Fibroblast of skin of back (primary cell): Measurements from ENCODE around the gene UBE2F. TPM values are rescaled to one million over a fixed set of nuclear protein-coding genes. Genes with fewer than 3 reads are reported as not detected.

ENCODE experiments used
- DNase-seq: peaks from one replicate; pipeline ENCODE4 v3.0.0-alpha.2; 2013
- polyA plus RNA-seq, 2 experiments: library from polyadenylated mRNA; unstranded; fragments of 120-200 nt; gene quantifications; one replicate each; pipeline ENCODE4 v1.2.1, GENCODE V29; 2013; ENCODE audit not compliant: insufficient read length in 2 of 2

UBE2F gene, protein sequence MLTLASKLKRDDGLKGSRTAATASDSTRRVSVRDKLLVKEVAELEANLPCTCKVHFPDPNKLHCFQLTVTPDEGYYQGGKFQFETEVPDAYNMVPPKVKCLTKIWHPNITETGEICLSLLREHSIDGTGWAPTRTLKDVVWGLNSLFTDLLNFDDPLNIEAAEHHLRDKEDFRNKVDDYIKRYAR
- 67.6 TPM for polyA plus RNA-seq (2013, experiment 1 of 2; ENCODE audit: insufficient read length)
- 68.5 TPM for polyA plus RNA-seq (2013, experiment 2 of 2; ENCODE audit: insufficient read length)

DNA sequence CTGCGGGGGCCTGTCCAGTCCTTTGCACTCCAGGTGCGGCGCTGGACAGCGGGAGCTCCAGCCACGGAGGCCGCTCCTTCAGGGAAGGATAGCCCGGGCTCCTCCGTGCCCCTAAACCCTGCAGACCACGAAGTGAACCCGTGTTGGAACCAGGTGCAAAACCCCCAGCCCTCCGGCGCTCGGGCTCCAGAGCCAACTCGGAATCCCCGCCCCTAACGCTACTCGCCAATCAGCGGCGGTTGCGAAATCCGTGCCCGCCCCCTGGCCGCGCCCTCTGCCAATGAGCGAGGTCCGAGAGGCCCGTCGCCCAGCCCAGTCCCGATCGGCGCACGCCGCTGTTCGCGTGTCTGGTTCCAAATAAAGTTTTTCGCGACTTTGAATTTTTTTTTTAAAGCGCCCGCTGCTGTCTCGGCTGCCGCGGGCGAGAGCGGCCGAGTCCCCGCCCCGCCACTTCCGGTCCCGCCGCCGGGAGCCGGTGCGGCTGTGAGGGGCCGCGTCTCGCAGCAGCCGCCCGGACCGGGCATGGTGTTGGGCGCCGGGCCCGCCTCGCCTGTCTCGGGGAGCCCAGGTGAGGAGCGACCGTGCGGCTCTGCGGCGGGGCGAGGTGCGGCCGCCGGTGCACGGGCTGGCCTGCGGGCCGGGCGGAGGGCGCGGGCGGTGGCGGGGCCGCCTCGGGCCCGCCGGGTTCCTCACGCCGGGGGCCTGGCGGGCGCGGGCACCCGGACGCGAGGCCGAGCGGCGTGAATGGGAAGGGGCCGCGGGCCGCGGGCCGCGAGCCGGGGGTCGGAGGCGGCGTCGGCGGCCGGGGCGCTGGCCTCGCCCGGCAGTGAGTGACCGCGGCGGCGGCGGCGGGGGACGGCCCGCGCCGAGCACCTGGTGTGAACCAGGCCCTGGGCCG lies at the start of gene UBE2F:
UBE2F (plus strand) TSS at position 450 of the 898 bp plus-strand sequence. CDS start 6,094 bp downstream, outside the sequence.
- peak; percentile 96 for DNase-seq

DNA sequence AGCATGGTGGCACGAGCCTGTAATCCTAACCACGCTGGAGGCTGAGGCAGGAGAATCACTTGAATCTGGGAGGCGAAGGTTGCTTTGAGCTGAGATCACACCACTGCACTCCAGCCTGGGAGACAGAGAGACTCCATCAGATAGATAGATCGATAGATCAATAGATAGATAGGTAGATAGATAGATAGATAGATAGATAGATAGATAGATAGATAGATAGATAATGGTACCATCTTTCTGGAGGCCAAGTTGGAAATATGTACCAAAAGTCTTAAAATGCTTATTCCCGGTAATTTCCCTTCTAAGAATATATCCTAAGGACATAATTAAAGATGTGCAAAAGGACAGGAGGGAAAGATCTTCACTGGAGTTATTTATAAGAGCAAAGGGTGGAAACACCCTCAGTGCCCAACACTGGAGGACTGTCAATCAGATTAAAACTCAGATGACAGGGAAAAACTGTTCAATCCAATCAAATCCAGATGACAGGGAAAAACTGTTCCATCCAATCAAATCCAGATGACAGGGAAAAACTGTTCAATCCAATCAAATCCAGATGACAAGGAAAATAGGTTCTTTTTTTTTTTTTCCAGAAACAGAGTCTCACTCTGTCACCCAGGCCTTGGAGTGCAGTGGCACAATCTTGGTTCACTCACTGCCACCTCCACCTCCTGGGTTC lies 49.0 kb upstream of the UBE2F start:
- DNase-seq: no peak

DNA sequence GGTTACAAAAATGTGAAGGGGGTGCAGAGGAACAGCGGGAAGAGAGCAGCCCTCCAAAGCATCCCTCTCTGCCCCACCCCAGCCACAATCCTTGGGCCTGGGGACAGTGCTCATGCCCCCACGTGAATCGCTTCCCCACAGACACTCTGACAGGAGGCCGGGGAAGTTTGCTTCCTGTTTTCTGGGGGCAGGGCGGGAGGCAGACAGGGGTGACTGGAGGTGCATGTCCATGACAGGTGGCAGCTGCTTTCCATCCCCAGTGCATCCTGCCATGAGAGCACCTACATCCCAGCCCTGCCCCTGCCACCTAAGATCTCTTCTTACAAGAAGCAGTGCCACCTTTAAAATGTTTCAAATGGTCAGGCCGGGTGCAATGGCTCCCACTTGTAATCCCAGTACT lies 47.2 kb upstream of the UBE2F start:
- no peak for DNase-seq

DNA sequence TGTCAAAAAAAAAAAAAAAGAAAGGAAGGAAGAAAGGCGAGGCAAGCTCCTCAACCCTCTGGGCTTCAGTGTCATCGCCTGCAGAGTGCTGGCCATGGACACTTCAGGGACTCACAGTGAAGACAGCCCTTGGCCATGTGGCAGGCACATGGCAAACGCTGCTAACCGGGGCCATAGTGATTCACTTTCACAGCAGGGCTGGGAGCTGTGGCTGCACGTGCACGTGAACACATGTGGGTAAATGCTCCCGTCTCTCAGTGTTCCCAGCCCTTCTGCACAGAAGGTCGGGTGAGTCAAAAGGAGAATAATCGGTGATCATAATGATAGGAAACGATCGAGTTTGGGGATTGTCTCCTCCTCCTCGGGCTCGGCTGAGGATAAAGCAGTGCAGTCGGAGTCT lies 46.1 kb upstream of the UBE2F start:
- DNase-seq: peak; percentile 50

DNA sequence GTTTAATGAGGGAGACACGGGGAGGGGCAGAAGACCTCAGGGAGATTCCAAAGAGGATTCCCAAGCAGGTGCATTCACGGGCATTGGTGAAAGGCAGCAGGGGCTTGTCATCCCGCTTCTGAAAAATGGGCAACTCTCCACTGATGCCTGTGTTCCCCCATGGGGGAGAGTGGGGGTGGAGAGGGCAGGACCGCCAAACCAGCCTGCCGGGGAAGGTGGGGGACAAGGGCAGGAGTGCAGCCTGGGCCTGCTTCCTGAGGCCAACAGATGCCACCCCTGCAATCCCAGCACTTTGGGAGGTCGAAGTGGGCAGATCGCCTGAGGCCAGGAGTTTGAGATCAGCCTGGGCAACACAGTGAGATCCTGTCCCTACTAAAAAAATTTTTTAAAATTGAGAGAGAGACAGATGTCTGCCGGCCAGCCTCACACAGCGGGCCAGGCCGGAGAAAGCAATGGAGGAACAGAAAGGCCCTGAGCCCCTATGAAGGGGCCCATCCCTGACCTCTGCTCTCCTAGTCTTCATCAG lies 44.8 kb upstream of the UBE2F start:
- DNase-seq: no peak

DNA sequence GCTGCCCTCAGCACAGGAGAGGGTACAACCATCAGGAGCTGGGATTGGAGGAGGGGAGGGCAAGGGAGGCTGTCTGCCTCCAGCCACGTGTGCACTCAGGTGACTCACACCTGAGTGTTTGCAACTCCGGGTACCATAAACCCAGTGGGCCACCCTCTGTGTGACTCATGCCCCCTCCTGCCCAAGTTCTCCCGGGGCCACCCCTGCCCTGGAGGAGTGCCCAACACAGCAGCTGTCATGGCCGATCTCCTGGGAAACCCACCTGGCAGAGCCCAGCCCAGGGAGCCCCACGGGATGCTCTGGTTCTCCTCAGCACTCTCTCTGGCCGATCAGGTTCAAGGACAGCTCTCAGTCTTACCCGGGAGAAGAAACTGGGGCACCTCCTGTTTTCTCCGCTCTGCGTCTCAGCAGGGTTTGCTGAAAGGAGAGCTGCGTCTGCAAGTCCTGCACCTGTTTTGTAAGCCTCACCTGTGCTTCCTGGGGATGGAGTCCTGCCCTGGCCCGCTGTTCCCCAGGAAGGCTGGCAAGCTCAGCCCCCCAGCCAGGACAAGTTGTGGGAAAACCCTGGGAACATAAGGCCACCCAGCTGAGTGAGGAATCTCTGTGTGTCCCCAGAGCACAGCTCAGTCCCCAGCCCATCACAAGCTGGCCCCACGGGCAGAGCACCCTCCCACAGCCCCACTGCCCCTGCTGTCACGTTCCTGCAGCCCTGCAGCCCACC lies 44.0 kb upstream of the UBE2F start:
- DNase-seq: no peak

DNA sequence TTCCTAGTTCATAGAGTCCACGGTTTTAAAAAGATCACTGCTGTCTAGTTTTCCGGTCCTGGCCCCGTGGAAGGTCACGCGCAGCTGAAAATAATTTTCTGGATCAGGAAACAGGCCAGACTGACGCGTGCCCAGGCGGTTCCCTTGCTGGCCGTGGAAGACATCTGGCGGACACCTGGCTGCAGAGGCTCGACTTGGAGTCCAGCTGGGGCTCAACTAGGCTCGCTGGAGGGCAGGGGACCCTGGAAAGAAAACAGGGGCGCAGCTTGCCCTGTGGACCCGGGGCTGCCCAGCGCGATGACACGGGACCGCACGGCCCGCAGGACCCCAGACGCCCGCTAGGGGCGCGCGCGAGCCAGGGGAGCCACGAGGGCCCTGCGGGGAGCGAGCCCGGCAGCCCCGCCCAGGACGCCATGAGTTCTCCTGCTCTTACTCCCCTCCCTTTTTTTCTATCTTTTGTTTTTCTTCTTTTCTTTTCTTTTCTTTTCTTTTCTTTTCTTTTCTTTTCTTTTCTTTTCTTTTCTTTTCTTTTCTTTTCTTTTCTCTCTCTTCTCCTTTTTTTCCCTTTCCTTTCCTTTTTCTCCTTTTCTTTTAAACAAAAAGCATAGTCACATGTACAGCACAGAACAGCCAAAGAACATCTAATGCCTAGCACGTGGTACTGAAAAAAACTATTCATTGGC lies 43.2 kb upstream of the UBE2F start:
- DNase-seq: peak; percentile 64

DNA sequence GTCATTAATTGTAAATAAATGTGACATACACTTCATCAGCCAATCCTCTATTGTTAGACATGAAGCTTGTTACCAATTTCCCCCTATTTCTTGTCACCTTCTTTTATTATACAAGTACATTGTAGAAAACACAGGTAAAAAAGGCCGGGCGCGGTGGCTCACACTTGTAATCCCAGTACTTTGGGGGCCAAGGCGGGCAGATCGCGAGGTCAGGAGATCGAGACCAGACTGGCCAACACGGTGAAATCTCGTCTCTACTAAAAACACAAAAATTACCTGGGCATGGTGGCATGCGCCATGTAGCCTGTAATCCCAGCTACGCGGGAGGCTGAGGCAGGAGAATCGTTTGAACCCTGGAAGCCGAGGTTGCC lies 42.7 kb upstream of the UBE2F start:
- DNase-seq: no peak

DNA sequence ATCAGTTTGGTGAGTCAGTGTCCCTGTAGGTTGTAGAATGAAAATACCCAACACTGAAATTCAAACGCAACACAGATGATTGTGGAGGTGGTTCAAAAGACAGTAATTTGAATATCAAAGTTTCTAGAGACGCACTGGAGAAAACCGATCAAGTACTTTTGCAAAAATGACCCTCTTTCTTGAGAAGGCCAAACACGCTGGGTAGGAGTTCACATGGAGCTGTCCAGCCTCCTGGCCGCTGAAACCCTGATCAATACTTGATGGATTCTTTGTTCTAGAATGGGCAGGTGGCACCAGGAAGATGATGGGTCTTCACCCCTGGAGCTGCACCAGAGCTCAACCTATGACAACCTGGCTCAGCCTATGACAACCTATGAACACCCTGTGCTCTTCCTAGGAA lies 39.7 kb upstream of the UBE2F start:
- DNase-seq: no peak

DNA sequence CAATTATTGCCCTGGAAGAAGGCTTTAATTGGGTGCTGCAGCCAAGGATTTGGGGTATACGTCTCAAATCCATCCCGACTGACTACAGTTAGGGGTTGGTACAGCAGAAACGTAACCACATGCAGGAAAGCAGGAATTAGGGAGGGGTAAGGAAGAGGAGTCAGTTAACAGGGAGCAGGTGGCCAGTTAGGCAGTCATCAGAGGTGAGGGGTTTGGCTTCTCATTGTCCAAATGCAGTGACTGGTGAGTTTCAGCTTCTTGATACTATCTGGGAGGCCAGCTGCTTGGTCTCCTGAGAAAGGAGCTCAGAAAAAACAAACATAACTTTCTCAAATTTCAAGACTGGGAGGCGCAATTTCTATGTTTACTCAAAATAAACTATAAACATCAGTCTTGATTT lies 38.8 kb upstream of the UBE2F start:
- DNase-seq: no peak

DNA sequence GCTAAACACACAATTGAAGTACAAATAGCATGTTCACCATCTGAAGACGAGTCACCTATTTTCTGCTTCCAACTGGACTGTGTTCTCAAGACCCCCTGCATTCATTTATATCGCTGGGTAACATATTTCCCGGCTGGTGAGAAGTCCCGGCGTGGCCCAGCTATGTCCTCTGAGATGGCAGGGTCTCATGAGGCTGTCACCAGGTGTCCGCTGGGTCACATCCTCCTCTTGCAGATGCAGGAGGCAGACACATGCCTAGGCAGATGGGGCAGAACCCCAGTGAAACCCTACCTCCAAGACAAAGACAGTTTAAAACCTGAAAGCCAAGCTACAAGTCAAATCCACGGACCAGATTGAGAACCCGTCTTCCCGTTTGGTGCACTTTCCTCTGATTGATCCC lies 36.8 kb upstream of the UBE2F start:
- DNase-seq: no peak

DNA sequence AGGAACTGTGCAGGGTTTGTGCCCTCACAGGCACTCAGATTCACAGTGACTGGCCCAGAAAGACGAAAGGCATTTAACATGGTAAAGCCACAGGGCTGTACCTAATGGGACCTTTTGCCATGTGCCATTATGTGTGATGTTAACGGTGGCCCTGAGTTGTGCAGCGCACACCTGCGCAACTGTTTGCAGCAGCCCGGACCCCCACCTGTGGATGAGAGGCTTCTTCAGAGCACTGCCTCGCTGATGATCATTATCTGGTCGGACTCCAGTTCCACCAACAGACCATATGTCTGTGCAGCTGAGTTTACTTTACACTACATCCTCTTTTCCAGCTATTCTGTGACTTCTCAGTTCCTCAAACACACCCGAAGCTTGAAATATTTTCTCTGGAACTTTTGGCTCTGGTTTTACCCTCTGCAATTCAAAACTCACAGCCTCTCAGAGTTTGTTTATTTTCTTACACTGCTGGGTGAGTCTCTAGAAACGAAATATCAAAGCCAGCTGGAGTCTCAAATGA lies 35.6 kb upstream of the UBE2F start:
- peak; percentile 59 for DNase-seq

DNA sequence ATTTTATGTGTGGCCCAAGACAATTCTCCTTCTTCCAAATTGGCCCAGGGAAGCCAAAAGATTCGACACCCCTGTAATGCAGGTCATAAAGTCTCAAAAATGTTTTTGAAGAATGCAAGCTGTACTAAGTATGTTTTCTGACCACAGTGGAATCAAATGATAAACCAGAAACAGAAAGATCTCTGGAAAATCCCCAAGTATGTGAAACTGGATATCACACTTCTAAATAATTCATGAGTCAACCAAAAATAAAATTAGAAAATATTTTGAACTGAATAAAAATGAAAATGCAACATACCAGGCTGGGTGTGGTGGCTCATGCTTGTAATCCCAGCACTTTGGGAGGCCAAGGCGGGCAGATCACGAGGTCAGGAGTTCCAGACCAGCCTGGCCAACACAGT lies 34.1 kb upstream of the UBE2F start:
- peak; percentile 85 for DNase-seq

DNA sequence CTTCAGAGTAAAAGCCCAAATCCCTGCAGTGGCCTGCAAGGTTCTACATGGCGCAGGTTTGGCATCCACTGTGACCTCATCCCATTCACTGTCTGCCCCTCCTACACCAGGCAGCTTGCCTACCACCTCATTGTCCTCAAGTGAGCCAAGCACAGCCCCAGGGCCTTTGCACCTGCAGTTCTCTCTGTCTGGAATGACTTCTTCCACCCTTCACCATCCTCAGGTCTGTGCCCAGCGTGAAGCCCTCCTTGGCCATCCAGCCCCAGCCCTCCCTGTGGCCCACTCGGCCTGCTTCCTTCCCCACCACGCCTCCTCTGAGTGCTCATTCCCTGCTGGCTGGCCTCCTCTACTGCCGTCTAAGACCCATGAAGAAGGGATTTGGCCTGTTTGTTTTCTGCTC lies 32.6 kb upstream of the UBE2F start:
- DNase-seq: no peak

DNA sequence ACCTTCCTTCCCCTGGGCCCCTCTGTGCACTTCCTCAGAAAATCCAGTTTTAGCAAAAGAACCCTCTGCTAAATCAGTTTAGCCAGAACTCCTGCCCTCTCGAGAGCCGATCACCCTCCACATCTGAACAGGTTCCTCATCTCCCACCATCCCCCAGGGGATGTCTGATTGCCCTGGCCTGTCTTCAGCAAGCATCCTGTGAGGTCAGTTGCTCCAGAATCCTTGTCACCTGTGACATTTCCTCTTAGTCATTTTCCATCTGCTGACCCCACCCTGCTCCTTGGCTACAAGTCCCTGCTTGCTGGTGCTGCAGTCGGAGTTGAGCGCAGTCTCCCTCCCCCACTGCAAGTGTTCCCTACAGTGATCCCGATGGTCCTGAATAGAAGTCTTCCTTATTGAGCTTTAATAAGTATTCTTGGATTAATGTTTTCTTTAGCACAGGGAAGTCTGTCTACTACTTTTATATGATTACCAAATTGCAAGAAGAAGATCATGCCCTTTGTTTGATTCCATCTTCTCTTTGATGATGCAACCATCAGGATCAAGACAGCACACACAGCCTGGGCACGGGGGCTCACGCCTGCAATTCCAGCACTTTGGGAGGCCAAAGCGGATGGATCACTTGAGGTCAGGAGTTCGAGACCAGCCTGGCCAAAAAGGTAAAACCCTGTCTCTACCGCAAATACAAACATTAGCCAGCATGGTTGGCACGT lies 30.9 kb upstream of the UBE2F start:
- peak; percentile 16 for DNase-seq

DNA sequence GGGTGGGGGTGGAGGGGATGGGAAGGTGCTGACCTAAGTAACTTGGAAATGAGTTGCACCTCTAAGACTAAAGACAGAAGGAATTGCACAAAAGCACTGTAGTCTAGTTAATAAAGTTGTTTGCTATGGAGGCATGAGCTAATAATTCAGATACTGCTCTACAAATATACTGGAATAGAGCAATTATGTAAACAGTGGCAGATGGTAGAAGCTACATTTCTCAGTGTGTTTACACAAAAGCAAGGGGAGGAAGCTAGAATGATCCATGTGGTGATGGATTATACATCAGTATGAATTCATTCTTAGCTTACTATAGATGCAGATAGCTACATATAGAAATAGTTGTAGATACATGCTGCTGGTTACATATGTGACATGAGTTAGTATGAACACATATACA lies 27.6 kb upstream of the UBE2F start:
- no peak for DNase-seq

DNA sequence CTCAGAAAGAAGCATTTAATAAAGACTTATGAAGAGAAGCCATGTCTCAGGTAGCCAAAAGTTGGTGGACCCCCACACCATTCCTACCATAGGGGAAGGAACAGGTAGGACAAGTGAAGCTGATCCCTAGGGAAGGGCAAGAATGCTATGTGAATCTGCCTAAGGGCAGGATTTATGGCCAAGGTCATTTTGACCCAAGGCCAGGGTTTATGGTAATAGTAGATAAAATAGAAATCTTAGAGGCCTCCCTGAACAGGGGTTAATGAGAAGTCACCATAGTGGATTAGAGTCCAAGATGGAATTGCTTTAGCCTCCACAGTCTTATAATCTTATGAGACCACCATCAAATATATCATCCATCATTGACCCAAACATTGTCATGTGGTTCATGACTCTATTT lies 26.0 kb upstream of the UBE2F start:
- DNase-seq: no peak

DNA sequence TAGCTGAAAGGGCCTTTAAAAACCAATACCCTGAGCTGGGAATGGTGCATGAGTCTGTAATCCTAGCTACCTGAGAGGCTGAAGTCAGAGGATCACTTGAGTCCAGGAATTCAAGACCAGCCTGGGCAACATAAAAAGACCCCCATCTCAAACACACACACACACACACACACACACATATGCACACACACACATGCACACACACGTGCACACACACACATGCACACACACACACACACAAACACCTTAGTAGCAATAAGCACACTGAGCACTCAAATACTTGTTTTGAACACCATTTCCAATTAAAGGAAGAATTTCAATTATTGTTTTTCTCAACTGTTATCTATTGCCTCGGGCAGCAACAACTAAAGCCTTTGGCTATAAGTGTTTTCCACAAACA lies 25.6 kb upstream of the UBE2F start:
- DNase-seq: no peak

DNA sequence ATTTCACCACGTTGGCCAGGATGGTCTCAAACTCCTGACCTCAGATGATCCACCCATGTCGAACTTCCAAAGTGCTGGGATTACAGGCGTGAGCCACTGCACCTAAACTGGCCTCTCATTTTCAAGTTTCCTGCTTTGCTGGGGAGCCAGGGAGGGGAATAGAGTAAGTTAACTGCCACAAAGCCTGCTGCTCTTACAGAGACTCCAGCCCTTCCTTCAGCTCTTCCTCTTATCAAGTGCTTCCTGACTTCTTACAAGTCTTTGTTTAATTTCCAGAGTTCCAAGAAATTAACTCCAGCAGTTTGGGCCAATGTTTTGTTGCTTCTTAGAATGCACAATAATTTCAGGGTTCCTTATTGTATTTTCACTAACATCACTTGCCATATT lies 24.3 kb upstream of the UBE2F start:
- no peak for DNase-seq

DNA sequence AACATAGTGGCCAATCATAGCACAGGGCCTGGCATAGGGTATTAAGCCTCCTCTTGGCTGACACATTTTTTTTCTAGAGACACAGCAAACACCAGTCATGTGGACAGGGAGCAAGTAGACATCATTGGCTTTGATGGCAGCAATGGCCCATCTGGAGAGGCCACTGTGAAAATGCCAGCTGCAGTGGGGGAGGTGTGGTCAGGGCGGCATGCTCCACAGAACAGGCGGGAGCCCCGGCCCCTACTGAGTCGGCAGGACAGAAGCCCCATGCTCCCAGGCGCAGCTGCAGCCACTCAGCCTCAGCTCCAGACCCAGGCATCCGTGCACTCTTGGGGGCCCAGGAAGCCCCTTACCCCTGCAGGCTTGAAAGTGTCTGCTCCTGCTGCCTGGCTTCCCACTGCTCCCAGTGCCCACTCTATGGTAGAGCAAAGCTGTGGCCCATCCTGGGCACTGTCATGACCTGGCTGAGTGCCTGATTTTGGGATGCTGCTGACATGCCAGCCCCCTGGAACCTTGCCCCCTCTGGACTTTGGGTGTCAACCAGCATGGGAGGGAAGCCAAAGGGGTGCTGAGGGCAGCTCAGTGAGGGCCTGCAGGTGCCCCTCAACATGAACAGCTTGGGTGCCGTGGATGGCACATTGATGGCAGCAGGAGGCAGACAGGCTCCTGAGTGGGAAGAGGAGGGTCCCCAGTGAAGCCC lies 23.3 kb upstream of the UBE2F start:
- DNase-seq: no peak
